ENCODE results near the gene ZNF135.

DNA sequence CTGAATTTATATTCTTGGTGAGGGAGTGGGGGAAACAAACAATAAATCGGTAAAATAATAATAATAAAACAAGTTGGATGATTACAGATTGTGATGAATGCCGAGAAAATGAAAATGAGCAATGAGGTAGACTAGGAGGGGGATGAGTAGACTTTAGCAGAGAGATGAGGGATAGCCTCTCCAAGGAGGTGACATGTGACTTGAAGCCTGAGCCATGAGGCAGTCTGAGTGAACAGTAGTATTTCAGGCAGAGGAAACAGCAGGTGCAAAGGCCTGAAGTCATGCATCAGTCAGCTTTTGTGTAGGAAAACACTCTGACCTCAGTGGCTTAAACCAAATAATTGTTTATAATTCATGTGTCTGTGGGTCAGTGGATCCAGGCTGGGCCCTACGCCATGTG, 4.6 kb downstream of the ZNF135 start:
- TF ChIP-seq NRF1 (conservative IDR thresholded peaks at IDR 0.05; ENCODE audit: low read depth, low read length) (no peak), BRCA1 (IDR thresholded peaks at IDR 0.05; ENCODE audit: low read depth, low read length) (no peak), SMC3 (IDR thresholded peaks at IDR 0.05; ENCODE audit: borderline replicate concordance, low read length) (no peak), ZBTB33 (IDR thresholded peaks at IDR 0.05) (no peak), BACH1 (IDR thresholded peaks at IDR 0.05; ENCODE audit: borderline replicate concordance) (no peak), CTCF (IDR thresholded peaks at IDR 0.05 in 2 of 3, conservative IDR thresholded peaks at IDR 0.05 in 1 of 3; ENCODE audit: control insufficient read depth in 2 of 3, extremely low read depth in 1 of 3, insufficient read depth in 1 of 3, low read depth in 3 of 3, low read length in 3 of 3) (no peak), RFX5 (IDR thresholded peaks at IDR 0.05; ENCODE audit: low read depth, low read length) (no peak), KDM1A (IDR thresholded peaks at IDR 0.05; ENCODE audit: borderline replicate concordance) (no peak), POLR2AphosphoS5 (IDR thresholded peaks at IDR 0.05; ENCODE audit: low read length) (no peak), STAT1 (conservative IDR thresholded peaks at IDR 0.05) (no peak), SREBF2 (IDR thresholded peaks at IDR 0.05; ENCODE audit: low read length) (no peak)
